HTERT RPE-1 (cell line): ENCODE measurements around the gene NID1.
"Not testable (repeated sequence)": the region's sequence is repeated elsewhere in the genome, so short reads cannot be mapped to it uniquely, and the experiment has no call there.

Source experiments
- in situ Hi-C: fragments of 300-500 bp; cut with MboI; formaldehyde crosslinking; loops from 4 replicates; pipeline ENCODE4 v1.14.3; 2020; ENCODE audit warnings: low sequenced_read_pairs

Gene NID1

DNA sequence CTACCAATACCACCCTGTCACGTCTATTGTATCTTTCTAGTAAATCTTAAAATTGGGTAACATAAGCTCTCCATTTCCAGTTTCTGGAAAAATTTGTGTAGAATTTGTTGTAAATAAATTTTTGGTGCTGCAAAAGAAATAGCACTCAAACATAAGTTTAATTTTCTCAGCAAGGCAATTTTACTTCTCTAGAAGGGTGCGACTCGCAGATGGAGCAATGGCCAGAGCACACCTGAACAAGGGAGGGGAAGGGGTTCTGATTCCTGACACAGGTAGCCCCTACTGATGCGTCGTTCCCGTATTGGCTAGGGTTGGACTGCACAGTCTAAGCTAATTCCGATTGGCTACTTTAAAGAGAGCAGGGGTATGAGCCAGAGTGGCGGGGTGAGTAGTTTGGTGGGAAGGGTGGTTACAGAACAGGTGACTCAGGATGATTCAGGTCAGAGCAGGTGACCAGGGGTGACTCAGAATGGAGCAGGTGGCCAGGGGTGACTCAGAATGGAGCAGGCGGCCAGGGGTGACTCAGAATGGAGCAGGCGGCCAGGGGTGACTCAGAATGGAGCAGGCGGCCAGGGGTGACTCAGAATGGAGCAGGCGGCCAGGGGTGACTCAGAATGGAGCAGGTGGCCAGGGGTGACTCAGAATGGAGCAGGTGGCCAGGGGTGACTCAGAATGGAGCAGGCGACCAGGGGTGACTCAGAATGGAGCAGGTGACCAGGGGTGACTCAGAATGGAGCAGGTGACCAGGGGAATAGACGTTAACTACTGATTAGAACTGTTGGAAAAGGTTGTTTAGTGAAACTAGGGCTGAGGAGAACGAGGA, 32.0 kb upstream of the NID1 start:
- in situ Hi-C loops, result not testable (repeated sequence)

DNA sequence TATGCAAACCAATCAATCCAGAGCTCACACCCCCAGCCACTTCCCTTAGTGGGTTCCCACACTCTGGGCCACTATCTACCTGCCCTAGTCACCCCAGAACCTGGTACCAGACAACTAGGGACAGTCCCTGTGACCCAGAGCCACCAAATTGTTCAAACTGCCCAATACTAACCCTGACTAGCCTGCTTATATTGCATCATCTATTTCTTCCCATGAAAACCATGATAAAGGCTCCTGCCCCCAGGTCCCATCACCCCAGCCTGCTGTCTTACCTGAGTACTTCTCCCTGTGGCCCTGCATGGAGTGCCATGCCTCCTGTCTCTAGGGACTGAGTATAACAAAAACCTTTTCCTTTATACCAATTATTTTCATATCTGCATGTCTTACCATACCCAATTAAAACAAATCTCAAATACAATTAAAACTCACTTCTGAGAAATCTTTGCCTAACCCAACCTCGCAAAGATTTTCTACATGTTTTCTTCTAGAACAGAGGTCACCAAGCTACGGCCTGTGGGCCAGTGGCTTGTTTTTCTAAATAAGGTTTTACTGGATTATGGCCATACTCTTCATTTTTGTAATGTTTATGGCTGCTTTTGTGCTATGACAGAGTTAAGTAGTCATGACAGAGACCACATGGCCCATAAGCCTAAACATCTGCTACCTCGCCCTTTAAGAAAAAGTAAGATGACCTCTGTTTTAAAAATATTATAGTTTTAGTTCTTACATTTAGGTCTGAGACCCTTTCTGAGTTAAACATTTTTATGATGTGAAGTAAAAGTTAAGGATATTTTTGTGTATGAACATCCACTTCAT, 31.0 kb upstream of the NID1 start:
- in situ Hi-C loops, result no loop called here

DNA sequence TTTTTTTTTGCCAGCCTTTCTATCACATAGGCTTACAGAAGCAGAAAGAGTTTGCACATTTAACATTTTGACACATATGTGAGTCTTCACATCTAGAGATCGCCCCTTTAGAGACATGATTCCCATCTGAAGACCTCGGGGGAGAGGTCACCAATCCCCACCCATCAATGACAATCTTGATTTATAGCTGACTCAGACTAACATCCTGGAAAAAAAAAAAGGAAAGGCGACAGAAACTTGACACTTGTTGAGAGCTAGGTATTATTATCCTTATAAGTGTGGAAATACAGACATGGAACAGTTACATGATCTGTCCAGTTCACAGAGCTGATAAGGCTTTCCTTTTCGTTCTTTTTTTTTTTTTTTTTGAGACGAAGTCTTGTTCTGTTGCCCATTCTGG, 28.0 kb upstream of the NID1 start:
- in situ Hi-C loops, result no loop called here

DNA sequence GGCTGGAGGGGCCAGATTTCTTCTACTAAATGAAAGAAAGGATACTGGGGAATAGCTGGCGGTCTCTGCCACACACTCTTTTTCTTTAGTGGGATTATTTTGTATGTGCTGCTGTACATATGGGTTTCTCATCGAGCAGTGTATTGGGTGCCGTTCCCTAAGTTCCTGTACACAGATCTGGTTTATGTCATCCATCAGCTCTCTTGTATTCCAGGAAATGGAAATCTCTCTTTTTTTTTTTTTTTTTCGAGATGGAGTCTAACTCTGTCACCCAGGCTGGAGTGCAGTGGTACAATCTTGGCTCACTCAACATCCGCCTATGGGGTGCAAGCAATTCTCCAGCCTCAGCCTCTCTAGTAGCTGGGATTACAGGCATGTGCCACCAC, 27.0 kb upstream of the NID1 start:
- in situ Hi-C loops, result no loop called here

DNA sequence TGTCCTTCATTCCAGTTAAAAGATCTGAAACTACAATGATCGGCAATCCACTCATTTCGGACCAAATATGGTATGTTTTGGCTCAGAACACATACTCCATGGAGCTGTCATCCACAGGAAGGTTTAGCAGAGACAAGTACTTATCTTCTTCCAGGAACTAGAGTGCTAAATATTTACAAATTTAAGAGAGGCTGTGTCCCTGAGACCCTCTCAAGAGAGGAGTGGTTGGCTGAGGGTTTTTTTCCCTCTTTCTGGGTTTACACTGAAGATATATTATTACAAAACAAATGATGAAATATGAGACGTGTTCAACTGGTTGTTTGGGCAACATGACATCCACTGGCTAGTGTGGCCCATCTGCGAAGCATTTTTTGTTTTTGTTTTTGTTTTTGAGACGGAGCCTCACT, 25.9 kb upstream of the NID1 start:
- in situ Hi-C loops, result no loop called here

DNA sequence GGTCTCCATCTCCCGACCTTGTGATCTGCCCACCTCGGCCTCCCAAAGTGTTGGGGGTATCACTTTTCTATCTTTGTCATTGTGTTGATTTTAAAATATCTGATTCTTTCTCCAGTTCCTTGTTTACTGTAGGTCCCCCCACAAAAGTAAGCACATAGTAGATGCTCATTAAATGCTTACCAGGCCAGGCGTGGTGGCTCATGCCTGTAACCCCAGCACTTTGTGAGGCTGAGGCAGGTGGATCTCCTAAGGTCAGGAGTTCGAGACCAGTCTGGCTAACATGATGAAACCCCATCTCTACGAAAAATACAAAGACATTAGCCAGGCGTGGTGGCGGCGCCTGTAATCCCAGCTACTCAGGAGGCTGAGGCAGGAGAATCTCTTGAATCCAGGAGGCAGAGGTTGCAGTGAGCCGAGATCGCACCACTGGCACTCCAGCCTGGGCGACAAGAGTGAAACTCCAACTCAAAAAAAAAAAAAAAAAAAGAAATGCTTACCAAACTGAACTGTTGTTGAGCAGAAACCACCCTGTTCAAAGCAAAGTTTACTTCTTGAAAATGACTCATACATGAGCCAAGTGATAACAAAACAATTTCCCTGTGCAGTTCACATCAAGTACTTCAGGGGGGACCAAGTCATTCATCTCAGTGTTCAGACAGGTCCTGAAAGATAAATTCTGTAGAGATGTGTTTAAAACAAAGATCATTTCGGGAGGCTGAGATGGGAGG, 24.3 kb upstream of the NID1 start:
- in situ Hi-C loops, result no loop called here

GRCh38 chr1:236086537-236086936, 21.6 kb upstream of the NID1 start:
- in situ Hi-C loops, result no loop called here

GRCh38 chr1:236085545-236086159, 20.8 kb upstream of the NID1 start:
- in situ Hi-C loops, result no loop called here

- in situ Hi-C loops, result no loop called here
Observed at GRCh38 chr1:236084386-236084730, 19.5 kb upstream of the NID1 start.

GRCh38 chr1:236083650-236084385, 18.9 kb upstream of the NID1 start:
- in situ Hi-C loops, result no loop called here

DNA sequence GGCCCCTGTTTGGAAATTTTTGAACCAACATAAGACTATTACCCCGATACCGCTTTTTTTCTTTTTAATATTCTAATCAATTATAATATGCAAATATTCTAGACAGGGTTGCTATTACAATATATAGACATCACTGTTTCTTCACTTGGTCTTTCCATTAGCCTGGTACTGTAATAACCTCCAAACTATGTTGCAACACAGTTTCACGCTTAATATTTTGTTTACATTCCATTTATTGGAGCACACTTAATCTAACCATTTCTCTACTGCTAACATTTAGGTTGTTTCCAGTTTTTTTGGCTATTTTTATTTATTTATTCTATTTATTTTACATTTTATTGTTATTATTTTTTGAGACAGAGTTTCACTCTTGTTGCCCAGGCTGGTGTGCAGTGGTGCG, 17.6 kb upstream of the NID1 start:
- in situ Hi-C loops, result no loop called here

GRCh38 chr1:236081546-236082227, 16.8 kb upstream of the NID1 start:
- in situ Hi-C loops, result no loop called here

GRCh38 chr1:236079703-236080102, 14.8 kb upstream of the NID1 start:
- in situ Hi-C loops, result no loop called here

GRCh38 chr1:236078993-236079392, 14.1 kb upstream of the NID1 start:
- in situ Hi-C loops, result no loop called here

DNA sequence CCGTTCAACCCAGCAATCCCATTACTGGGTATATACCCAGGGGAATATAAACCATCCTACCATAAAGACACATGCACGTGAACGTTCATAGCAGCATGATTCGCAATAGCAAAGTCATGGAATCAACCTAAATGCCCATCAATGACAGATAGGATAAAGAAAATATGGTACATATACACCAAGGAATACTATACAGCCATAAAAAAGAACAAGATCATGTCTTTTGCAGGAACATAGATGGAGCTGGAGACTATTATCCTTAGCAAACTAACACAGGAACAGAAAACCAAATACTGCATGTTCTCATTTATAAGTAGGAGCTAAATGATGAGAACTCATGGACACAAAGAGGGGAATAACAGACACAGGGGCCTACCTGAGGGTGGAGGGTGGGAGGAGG, 13.2 kb upstream of the NID1 start:
- in situ Hi-C loops, result not testable (repeated sequence)

DNA sequence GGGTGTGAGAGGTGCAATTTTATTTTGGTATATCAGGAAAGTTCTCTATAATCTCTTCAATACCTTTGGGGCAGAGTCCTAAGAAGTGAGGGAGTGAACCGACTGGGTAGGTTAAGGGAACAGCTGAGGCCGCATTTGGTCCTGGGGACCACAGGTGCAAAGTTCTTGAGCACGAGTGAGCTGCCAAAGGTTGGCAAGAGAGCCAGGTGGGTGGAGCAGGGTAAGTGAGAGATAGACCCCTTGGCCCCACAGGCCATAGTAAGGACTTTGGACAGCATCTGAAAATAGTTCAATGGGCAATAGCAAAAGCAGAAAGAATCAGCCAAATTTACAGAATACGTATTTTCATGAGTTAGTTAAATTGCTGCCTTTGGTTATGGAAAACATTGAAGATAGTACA, 11.0 kb upstream of the NID1 start:
- in situ Hi-C loops, result no loop called here

GRCh38 chr1:236073307-236073897, 8.5 kb upstream of the NID1 start:
- in situ Hi-C loops, result no loop called here

- in situ Hi-C loops, result no loop called here
Observed at GRCh38 chr1:236072001-236072400, 7.1 kb upstream of the NID1 start.

GRCh38 chr1:236070753-236071152, 5.9 kb upstream of the NID1 start:
- in situ Hi-C loops, result no loop called here

DNA sequence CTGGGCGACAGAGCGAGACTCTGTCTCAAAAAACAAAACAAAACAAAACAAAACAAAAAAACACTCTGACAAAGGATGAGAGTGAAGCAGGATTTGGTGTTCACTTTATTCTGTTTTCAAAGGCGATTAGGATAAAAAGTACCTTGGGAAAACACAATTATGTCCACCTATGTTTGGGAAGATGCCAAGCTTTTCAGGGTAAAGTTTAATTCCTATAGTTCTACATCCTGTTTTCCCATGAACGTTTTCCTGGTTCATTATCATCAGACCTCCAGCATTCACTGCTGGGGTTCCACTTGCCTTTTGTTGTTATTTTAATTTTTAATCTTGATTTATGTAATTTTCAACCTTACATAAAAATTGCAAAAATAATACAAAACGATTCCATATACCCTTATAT, 4.9 kb upstream of the NID1 start:
- in situ Hi-C loops, result no loop called here
